GM13977 (cell line): ENCODE data around the gene LIPC.

Source experiments
- DNase-seq: peaks from one replicate; pipeline ENCODE4 v3.0.0; 2012; ENCODE audit warnings: low spot score
- CTCF ChIP-seq: IDR thresholded peaks from 2 replicates; pipeline ENCODE4 v1.5.1; 2012; ENCODE audit warnings: mild to moderate bottlenecking, control low read depth; ENCODE audit not compliant: insufficient read depth; ENCODE audit errors: extremely low read depth, missing control alignments
- in situ Hi-C: fragments of 300-500 bp; cut with MboI; formaldehyde crosslinking; loops from one replicate; pipeline ENCODE4 v1.12.0; 2022; ENCODE audit warnings: low sequenced_read_pairs, low pct_unique_long_range_greater_than_20kb, mixed read lengths, inconsistent platforms; ENCODE audit not compliant: unreplicated experiment

The LIPC gene

GRCh38 chr15:58447271-58448010, 15.7 kb downstream of the LIPC start:
- in situ Hi-C loops, result no loop called here
- DNase-seq, result no peak
- no peak for TF ChIP-seq CTCF

GRCh38 chr15:58448331-58448730, 16.5 kb downstream of the LIPC start:
- in situ Hi-C loops, result no loop called here
- TF ChIP-seq CTCF, result no peak

GRCh38 chr15:58448906-58449305, 17.1 kb downstream of the LIPC start:
- in situ Hi-C loops, result no loop called here
- no peak for TF ChIP-seq CTCF
- DNase-seq, result no peak

More at GRCh38 chr15:58448331-58448730, 16.5 kb downstream of the LIPC start:
- DNase-seq, result no peak

GRCh38 chr15:58451826-58452225, 20.0 kb downstream of the LIPC start:
- no peak for TF ChIP-seq CTCF
- in situ Hi-C loops, result no loop called here
- no peak for DNase-seq

GRCh38 chr15:58452775-58453174, 21.0 kb downstream of the LIPC start:
- DNase-seq, result no peak
- TF ChIP-seq CTCF, result no peak
- in situ Hi-C loops, result no loop called here

GRCh38 chr15:58453931-58454793, 22.4 kb downstream of the LIPC start:
- DNase-seq, result peak; percentile 35
- in situ Hi-C loops, result no loop called here
- TF ChIP-seq CTCF, result no peak
